ENCODE data around the gene ADCY9.
"Not testable (repeated sequence)": the region's sequence is repeated elsewhere in the genome, so short reads cannot be mapped to it uniquely, and the experiment has no call there.

The ADCY9 gene

DNA sequence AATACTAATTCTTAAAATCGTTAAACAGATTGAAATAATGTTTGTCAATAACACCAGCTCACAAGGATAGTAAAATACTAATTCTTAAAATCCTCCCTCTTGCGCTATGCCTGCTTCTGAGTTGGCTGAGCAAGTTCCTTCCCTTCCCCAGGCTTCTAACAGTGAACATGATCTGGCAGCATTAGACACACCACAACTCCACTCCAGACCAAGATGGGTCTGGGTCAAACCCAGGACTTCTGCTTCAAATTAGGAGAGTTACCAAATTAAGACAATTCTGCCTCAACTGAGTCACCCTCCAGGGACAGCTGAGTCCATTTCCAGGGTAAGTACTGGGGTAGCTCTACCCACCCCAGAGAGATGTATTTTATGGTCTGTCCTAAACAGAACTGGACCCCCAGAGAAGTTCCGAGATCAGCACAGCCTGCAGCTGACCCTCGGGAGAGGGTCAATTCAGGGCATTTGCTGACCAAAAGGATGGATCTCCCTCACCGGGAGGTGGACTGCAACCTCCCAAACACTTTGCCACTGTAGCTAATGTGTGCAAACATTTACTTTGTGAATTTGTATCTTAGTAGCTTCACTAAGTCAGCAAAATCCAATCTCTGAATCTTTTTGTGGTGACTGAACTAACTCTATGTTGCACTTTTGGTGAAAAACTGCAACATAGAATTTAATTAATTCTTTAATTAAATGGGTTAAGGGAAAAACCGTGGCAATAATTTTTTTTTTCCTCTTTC lies 48.8 kb downstream of the ADCY9 start:
- no peak for DNase-seq (ENCODE audit: low spot score)

DNA sequence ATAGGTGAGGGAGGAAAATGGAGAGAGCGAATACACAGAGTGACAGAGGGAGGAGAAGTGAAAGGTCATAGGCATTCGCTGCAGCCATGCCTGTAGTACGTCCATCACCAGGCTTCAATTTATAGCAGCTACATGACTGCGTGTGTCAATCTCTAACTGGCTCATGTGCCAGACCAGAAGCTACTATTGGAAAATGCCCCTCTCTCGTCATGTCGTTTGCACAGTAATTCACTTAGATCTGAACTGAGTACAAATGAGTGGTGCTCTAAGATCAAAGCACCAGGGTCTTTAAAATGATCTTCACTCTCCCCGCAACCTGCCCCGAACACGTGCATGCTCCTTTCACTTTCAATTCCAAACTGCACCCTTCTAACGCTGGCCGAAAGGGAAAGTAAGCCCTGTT lies 51.3 kb downstream of the ADCY9 start:
- DNase-seq (ENCODE audit: low spot score), result no peak

- DNase-seq (ENCODE audit: low spot score), result no peak
Measured at GRCh38 chr16:4062212-4062802, 53.9 kb downstream of the ADCY9 start.

DNA sequence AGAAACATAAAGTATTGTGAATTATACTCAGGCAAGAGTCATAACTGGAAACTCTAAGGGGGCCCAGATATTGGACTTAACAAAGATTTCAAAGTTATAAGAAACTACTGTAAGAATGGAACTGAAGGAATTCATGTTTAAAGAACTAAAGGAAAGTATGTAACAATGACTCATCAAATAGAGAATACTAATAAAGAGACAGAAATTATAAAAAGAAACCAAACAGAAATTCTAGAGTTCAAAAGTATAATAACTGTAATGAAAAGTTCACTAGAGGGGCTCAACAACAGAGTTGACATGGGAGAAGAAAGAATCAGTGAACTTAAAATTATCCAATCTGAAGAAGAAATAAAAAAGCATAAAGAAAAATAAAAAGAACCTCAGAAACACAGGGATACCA lies 55.4 kb downstream of the ADCY9 start:
- DNase-seq (ENCODE audit: low spot score), result no peak

DNA sequence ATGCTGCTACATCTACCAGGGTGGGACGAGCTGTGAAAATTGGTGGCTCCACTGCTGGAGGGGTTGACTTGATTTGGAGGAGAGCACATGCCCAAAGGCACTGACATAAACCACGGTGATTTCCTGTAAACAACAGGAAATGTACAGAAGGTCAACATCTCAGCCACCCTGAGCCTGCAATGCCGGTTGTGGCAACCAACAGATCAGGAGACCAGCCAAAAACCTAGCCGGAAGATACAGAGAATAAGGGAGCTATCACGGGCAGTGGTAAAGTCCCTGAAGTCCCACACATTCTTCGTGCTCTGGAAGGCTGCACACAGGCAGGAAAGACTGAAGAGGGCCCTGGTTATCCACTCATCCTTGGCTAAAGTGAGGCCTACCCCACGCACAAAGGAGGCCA lies 56.2 kb downstream of the ADCY9 start:
- DNase-seq (ENCODE audit: low spot score), result no peak

DNA sequence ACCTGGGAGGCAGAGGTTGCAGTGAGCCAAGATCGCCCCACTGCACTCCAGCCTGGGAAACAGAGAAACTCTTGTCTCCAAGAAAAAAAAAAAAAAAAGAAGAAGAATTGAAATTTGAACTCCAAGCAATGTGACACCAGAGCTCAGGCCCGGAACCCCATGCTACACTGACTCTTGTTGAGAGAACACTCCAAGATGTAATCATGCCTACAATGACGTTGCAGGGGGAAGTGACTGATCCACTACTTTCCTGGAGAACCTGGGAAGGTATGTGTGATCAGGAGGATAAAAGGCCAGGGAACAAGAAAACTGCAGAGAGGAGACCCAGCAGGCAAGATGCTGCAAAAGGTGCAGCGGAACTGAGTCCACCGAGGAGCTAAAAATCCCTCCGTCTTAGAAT lies 57.9 kb downstream of the ADCY9 start:
- no peak for DNase-seq (ENCODE audit: low spot score)

DNA sequence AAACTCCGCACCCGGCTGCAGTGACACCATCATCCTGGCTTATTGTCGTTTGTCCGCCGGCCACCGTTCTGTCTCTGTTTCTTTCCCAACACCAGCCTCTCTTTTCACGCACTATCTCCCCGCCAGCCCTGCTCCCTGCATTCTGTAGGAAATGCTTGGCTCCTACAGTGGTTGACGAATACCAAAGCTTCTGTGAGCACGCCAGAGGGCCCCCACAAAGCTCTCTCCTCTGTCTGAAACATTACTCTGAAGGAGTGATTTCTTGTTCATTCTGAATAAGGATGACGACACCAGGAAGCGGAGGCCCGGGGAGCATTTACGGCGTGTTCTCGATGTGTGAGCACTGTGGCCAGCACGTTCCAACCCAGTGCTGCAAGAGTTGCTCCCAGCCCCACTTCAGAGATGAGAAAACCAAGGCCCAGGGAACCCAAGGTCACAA lies 58.8 kb downstream of the ADCY9 start:
- DNase-seq (ENCODE audit: low spot score), result no peak

- DNase-seq (ENCODE audit: low spot score), result no peak
Measured at GRCh38 chr16:4056161-4057105, 59.8 kb downstream of the ADCY9 start.

DNA sequence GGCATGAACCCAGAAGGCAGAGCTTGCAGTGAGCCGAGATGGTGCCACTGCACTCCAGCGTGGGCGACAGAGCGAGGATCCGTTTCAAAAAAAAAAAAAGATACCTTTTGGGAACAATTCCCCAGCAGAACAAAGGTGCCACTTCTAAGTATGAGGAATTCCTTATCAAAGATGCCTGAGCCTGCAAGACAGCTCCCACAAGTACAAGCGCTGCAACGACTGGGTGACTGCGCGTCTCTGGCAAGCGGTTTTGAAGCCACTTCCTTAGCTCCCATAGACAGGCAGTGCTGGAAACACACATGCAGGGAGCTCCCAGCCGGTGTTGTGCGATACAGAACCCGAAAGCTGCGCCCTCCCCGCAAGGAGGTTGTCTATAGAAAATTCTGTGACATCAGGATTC lies 60.5 kb downstream of the ADCY9 start:
- no peak for DNase-seq (ENCODE audit: low spot score)

DNA sequence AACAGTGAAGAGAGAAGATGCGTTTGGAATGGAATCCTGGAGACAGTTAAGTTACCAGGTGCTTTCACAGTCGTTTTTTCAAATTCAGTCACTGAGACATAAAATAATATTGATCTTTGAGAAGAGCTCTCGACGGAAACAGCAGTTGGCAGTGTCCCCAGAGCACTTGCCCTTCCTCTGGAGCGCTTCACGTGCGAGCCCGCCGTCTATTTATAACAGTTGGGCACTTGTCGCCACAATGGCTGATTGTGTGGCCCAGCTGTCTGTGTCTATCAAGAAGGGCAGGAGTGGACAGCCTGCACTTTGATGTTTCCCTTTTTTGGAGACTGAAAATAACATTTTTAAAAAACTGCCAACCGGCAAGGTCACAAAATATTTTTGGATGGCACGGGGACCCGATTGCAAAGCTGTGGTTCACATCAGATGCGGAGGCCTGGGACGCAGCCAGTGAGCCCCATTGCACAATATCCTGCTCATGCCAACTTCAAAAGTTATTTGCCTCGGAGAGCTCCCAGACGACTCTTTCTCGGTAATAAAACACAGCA lies 62.9 kb downstream of the ADCY9 start:
- DNase-seq (ENCODE audit: low spot score), result no peak

DNA sequence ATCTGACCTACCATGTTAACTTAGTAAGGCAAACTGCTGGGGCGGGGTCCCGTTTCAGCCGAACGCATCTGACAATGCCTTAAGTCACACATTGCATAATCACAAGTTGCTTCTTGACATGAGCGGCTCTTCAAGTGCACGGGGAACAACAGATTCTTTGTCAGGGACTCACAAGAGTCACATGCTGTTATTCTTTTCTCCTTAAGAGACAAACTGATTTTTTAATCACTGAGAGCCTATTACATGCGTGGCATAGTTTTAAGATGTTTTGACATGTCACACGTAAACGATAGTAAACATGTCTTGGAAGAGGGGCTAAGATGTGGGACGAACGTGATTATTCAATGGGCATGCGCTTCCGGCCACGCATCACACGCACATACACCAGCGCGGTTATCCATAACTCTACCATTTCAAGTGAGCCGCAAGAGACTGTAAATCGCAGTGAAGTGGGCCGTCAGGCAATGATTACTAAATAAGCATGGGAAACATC lies 63.4 kb downstream of the ADCY9 start:
- DNase-seq (ENCODE audit: low spot score), result no peak

- no peak for DNase-seq (ENCODE audit: low spot score)
Measured at GRCh38 chr16:4052096-4052495, 64.1 kb downstream of the ADCY9 start.

DNA sequence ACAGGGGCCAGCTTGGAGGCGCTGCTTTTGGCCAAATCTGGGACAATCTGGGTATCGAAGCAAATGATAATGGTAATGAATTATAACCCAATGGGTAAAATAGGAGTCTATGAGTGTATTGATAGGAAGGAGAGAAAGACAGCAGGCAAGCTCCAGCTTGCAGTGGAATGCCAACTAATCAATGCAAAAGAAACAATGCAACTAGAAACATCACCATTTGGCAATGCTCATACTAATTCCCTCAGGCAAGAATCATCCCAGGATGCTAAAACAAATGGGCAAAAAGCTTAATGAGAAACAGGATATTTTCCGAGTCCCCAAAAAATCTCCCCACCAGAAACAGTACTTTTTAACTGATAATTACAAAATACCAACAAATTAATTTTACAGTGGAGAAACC lies 64.7 kb downstream of the ADCY9 start:
- DNase-seq (ENCODE audit: low spot score), result no peak

- no peak for DNase-seq (ENCODE audit: low spot score)
Measured at GRCh38 chr16:4049031-4049430, 67.2 kb downstream of the ADCY9 start.

DNA sequence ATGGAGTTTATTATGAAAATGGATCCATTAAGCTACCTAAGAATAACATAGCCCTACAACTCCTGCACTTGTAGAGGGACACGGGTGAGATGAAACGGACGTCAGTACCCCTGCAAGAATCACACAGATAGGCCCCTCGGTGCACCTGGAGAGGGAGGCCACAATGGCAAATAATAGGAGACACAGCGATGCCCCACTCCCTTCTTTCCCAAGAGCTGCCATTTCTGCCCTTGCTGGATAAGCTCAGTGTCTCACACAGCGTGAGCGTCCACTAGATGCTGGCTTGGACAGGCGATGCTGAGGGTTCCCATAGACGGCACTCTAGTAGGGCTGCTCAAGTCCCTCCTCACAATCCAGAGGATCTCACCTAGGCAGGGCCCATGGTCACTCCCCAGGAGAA lies 67.8 kb downstream of the ADCY9 start:
- no peak for DNase-seq (ENCODE audit: low spot score)

DNA sequence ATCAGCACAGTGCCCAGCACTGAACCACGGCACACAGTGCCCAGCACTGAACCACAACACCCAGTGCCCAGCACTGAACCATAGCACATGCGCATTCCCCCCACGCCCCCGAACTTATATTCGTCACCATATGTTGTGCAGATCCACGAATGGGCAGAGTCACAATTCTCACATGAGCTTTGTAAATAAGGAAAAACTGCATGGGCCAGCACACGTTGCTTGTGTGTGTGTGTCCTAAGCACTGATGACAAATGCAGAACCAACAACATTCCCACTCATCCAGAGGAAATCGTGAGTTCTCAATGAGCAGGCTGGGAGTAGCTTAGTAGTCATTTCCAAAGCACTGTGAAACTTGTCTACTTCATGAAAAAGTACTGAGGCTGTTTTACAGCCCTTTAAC lies 70.0 kb downstream of the ADCY9 start:
- DNase-seq (ENCODE audit: low spot score), result no peak

GRCh38 chr16:4045561-4045960 lies 70.7 kb downstream of the ADCY9 start:
- DNase-seq (ENCODE audit: low spot score), result not testable (repeated sequence)

DNA sequence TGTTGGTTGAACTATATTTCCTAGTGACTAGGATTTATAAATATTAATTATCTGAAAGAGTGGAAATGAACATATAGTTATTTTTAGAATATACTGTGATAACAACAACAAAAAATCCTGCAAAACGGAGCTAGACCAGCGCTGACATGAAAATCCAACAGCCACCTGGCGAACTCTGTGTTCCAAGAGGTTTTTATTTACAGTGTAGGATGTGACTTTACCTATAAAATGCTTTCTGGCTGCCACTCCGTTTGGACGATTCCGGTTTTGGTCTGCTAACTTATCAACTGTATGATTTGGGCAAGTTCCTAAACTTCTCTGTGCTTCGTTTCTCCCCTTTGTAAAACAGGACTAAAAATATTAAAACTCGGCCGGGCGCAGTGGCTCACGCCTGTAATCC lies 73.7 kb downstream of the ADCY9 start:
- DNase-seq (ENCODE audit: low spot score), result no peak

DNA sequence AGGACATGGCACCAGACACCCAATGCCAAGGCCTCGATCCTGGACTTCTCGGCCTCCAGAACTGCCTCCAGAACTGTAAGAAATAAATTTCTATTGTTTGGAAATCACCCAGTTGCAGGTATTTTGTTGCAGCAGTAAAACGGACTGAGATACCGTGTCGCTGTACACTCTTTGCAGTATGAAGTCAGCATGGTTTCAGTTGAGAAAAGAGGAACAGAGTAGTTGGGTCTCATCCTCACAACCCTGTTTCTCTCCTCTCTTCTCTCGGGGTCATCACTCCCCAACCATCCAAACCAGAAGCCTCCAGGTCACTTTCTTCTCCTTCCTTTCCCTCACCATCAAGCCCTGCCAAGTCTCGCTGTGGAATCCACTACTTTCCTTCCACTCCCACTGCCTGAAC lies 77.8 kb downstream of the ADCY9 start:
- no peak for DNase-seq (ENCODE audit: low spot score)

DNA sequence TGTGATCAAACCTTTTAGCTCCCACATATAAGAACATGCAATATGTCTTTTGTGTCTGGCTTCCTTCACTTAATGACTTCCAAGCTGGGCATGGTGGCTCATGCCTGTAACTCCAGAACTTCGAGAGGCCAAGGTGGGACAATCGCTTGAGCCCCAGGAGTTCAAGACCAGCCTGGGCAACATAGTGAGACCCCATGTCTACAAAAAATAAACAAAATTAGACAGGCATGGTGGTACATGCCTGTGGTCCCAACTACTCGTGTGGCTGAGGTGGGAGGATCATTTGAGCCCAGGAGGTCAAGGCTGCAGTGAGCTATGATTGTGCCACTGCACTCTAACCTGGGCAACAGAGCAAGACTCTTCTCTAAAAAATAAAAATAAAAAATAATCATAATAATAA lies 79.3 kb downstream of the ADCY9 start:
- DNase-seq (ENCODE audit: low spot score), result not testable (repeated sequence)

GRCh38 chr16:4034963-4035362 lies 81.3 kb downstream of the ADCY9 start:
- DNase-seq (ENCODE audit: low spot score), result no peak

DNA sequence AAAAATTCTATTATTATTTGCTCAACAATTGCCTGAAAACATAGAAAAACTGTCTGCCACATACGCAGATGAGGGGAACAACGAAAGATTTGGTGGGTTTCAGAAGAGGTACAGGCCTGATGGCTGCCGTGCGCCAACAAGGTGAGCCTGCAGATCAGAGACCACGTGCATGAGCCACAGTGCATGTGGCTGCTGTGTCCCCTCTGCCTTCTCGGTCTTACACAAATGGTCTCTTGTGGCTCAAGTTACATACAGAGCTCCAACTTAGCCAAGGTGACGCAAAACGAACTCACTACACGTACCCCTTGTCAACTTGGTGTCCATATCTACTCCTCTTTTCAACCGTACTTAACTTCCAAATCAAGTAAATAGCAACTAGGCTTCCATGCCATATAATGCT lies 82.3 kb downstream of the ADCY9 start:
- no peak for DNase-seq (ENCODE audit: low spot score)
